ENCODE data around the gene ABHD14A.

Gene ABHD14A

DNA sequence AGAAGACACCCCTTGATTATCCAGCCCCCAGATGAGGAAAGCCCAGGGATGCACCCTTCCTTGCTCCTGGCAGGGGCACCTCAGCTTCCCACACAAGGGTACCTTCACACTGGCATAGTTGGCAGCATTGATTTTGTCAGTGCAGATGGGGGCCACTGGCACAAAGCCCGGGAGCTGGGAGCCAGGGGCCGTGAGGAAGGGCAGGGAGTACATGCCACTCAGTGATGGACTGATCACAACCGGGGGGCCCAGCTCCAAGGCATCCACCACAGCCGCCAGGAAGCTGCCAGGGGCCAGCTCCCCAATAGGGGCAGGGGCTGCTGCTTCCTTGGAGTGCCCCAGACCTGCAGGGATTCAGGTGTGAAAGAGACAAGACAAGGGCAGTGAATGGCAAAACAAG is 5.0 kb upstream of the ABHD14A start:
- Histone ChIP-seq H3K79me2 (ENCODE audit: insufficient read depth, low read length) (no peaks in the 10 kb centered on the region), H3K27me3 (ENCODE audit: insufficient read depth, low read length) (no peaks in the 10 kb centered on the region), H3K4me3 (ENCODE audit: low read depth, low read length, poor library complexity, severe bottlenecking) (no peak overlapping the region), H3K27ac (ENCODE audit: low read depth, low read length, poor library complexity, severe bottlenecking) (no peak overlapping the region), H3K4me2 (ENCODE audit: low read length) (no peak overlapping the region), H3K4me1 (ENCODE audit: insufficient read depth, low read length, severe bottlenecking) (peaks cover 21% of the 10 kb centered on the region), H2AFZ (ENCODE audit: low read length) (no peak overlapping the region), H3K9ac (ENCODE audit: low read length) (no peak overlapping the region), H3F3A (ENCODE audit: insufficient read depth, low read length) (no peaks in the 10 kb centered on the region), H3K9me2 (ENCODE audit: low read depth, low read length) (no peaks in the 10 kb centered on the region), H4K20me1 (ENCODE audit: insufficient read depth, low read length) (no peaks in the 10 kb centered on the region), H3K36me3 (ENCODE audit: insufficient read depth, low read length) (peaks cover 26% of the 10 kb centered on the region), H3K9me3 (ENCODE audit: low read length) (no peaks in the 10 kb centered on the region)
- TF ChIP-seq EZH2 (IDR thresholded peaks at IDR 0.05; ENCODE audit: borderline replicate concordance, low read length), result no peak
- TF ChIP-seq, protein P1, sequence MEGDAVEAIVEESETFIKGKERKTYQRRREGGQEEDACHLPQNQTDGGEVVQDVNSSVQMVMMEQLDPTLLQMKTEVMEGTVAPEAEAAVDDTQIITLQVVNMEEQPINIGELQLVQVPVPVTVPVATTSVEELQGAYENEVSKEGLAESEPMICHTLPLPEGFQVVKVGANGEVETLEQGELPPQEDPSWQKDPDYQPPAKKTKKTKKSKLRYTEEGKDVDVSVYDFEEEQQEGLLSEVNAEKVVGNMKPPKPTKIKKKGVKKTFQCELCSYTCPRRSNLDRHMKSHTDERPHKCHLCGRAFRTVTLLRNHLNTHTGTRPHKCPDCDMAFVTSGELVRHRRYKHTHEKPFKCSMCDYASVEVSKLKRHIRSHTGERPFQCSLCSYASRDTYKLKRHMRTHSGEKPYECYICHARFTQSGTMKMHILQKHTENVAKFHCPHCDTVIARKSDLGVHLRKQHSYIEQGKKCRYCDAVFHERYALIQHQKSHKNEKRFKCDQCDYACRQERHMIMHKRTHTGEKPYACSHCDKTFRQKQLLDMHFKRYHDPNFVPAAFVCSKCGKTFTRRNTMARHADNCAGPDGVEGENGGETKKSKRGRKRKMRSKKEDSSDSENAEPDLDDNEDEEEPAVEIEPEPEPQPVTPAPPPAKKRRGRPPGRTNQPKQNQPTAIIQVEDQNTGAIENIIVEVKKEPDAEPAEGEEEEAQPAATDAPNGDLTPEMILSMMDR (IDR thresholded peaks at IDR 0.05; ENCODE audit: low read length), result no peak

DNA sequence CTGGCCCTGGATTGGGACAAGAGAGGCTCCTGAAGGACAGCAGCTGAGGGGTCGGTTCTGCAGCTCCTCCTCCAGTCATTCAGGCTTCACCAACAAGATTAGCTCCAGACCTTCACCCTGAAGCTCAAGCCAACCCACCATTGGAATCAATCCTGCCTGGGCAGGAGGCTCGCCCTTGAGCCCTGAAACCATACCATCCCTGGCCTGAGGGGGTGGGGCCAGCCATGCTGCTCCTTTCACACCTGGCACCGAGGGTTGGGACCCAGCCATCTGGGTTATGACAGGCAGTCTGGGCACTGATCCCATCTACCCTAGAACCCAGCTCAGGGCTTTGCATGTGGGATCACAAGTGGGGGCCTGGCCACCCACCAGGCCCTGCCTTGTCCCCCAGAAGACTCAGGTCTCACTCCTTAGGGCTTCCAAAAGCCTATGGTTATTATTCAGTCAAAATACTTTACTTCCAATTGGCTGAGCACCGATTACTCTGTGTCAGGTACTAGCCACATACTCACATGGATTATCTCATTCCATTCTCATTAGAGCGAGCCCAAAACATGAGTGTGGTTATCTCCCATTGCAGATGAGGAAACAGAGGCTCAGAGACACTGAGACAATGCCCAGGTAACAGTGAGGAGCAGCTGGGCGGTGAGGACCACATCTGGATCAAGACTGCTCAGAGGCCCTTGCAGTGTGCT is 4.1 kb upstream of the ABHD14A start:
- H3K4me1 ChIP-seq (ENCODE audit: insufficient read depth, low read length, severe bottlenecking), result peaks cover 26% of the 10 kb centered on the region
- H3K79me2 ChIP-seq (ENCODE audit: insufficient read depth, low read length), result no peaks in the 10 kb centered on the region
- H3K27ac ChIP-seq (ENCODE audit: low read depth, low read length, poor library complexity, severe bottlenecking), result no peak overlapping the region
- H4K20me1 ChIP-seq (ENCODE audit: insufficient read depth, low read length), result no peaks in the 10 kb centered on the region
- H3K9me2 ChIP-seq (ENCODE audit: low read depth, low read length), result no peaks in the 10 kb centered on the region
- no peak overlapping the region for H3K9ac ChIP-seq (ENCODE audit: low read length)
- no peak overlapping the region for H3K4me2 ChIP-seq (ENCODE audit: low read length)
- no peak overlapping the region for H2AFZ ChIP-seq (ENCODE audit: low read length)
- H3K36me3 ChIP-seq (ENCODE audit: insufficient read depth, low read length), result peaks cover 26% of the 10 kb centered on the region
- H3K27me3 ChIP-seq (ENCODE audit: insufficient read depth, low read length), result no peaks in the 10 kb centered on the region
- no peaks in the 10 kb centered on the region for H3K9me3 ChIP-seq (ENCODE audit: low read length)
- no peak overlapping the region for H3K4me3 ChIP-seq (ENCODE audit: low read depth, low read length, poor library complexity, severe bottlenecking)
- no peak for TF ChIP-seq EZH2 (IDR thresholded peaks at IDR 0.05; ENCODE audit: borderline replicate concordance, low read length)
- TF ChIP-seq, protein P1 (IDR thresholded peaks at IDR 0.05; ENCODE audit: low read length), result no peak
- H3F3A ChIP-seq (ENCODE audit: insufficient read depth, low read length), result no peaks in the 10 kb centered on the region

DNA sequence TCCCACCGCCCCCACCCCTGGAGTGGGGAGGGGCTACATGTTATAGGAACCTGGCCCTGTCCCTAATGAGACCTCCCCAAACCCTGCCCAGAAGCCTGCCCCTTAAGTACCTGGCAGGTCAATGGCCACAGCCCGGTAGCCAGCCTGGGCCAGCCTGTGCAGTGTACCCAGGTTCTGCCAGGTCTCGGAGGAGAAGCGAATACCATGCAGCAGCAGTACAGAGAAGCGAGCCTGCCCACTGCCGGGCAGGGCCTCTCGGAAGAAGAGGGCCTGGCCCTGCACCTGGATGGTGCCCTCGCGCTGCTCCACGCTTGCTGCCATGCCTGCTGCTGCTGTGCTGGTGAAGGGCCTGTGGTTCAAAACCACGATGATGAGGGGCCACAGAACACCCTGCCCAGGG is 3.5 kb upstream of the ABHD14A start:
- Histone ChIP-seq H3K9me2 (ENCODE audit: low read depth, low read length) (no peaks in the 10 kb centered on the region), H3F3A (ENCODE audit: insufficient read depth, low read length) (no peaks in the 10 kb centered on the region), H3K36me3 (ENCODE audit: insufficient read depth, low read length) (peaks cover 26% of the 10 kb centered on the region), H3K4me2 (ENCODE audit: low read length) (no peak overlapping the region), H3K4me3 (ENCODE audit: low read depth, low read length, poor library complexity, severe bottlenecking) (no peak overlapping the region), H4K20me1 (ENCODE audit: insufficient read depth, low read length) (no peaks in the 10 kb centered on the region), H3K4me1 (ENCODE audit: insufficient read depth, low read length, severe bottlenecking) (peaks cover 32% of the 10 kb centered on the region), H3K27me3 (ENCODE audit: insufficient read depth, low read length) (no peaks in the 10 kb centered on the region), H3K79me2 (ENCODE audit: insufficient read depth, low read length) (no peaks in the 10 kb centered on the region), H2AFZ (ENCODE audit: low read length) (no peak overlapping the region), H3K9me3 (ENCODE audit: low read length) (no peaks in the 10 kb centered on the region), H3K9ac (ENCODE audit: low read length) (no peak overlapping the region), H3K27ac (ENCODE audit: low read depth, low read length, poor library complexity, severe bottlenecking) (no peak overlapping the region)
- no peak for TF ChIP-seq EZH2 (IDR thresholded peaks at IDR 0.05; ENCODE audit: borderline replicate concordance, low read length)
- TF ChIP-seq, protein P1 (IDR thresholded peaks at IDR 0.05; ENCODE audit: low read length), result no peak
